IMR-90 (cell line): ENCODE measurements around the gene IL12A. TPM values are rescaled to one million over a fixed set of nuclear protein-coding genes. Genes with fewer than 3 reads are reported as not detected.

Experiments
- ATAC-seq: fragments of 200-7000 bp; cut with Tn5 transposase; 2 replicates; pipeline ENCODE4 v1.9.1; 2020; ENCODE audit warnings: low read depth, mild to moderate bottlenecking, moderate library complexity
- BruUV-seq: library from RNA; stranded (reverse); fragments of 400-500 nt; replicated peaks from 2 replicates; lab custom pipeline; 2021; lab: Mats Ljungman, UMichigan
- CTCF ChIA-PET: fragments of 300-600 bp; formaldehyde crosslinking; extraction: SDS; loops from one replicate; lab custom pipeline; 2021; ENCODE audit warnings: antibody characterized with exemption; lab: Yijun Ruan, JAX
- POLR2A ChIA-PET: fragments of 300-600 bp; sonication (Branson Sonifier 250); formaldehyde crosslinking; loops from one replicate; lab custom pipeline; 2022; ENCODE audit warnings: antibody characterized with exemption; ENCODE audit not compliant: unreplicated experiment; lab: Charles Lee
- DNase-seq: peaks from one replicate; pipeline ENCODE4 v3.0.0; 2013
- H2AFZ ChIP-seq: replicated peaks from 2 replicates; pipeline ENCODE3; 2013; ENCODE audit warnings: low read length, mild to moderate bottlenecking; ENCODE audit not compliant: poor library complexity
- H2AK5ac ChIP-seq: 2 replicates; pipeline ENCODE4 v1.6.1; 2013; ENCODE audit warnings: low read depth, low read length, inconsistent platforms
- H2AK9ac ChIP-seq: replicated peaks from 2 replicates; pipeline ENCODE3; 2013; ENCODE audit warnings: mild to moderate bottlenecking, low read depth, low read length, moderate library complexity; ENCODE audit not compliant: poor library complexity
- H2BK120ac ChIP-seq: 2 replicates; pipeline ENCODE4 v1.6.1; 2013; ENCODE audit warnings: low read depth, low read length, inconsistent platforms
- H2BK15ac ChIP-seq: 3 replicates; pipeline ENCODE4 v1.6.1; 2013; ENCODE audit warnings: low read depth, low read length, inconsistent platforms
- H2BK20ac ChIP-seq: 2 replicates; pipeline ENCODE4 v1.6.1; 2013; ENCODE audit warnings: low read depth, mild to moderate bottlenecking, inconsistent platforms, low read length, moderate library complexity
- H2BK5ac ChIP-seq: 2 replicates; pipeline ENCODE4 v1.6.1; 2013; ENCODE audit warnings: mild to moderate bottlenecking, low read depth, low read length, inconsistent platforms; ENCODE audit not compliant: poor library complexity, severe bottlenecking
- H3K14ac ChIP-seq: replicated peaks from 2 replicates; pipeline ENCODE4 v1.6.1; 2013; ENCODE audit warnings: low read depth, low read length, inconsistent platforms
- H3K18ac ChIP-seq: 2 replicates; pipeline ENCODE4 v1.6.1; 2013; ENCODE audit warnings: low read depth, low read length, control low read depth
- H3K23ac ChIP-seq: 2 replicates; pipeline ENCODE4 v1.6.1; 2013; ENCODE audit warnings: low read depth, low read length, inconsistent platforms
- H3K27ac ChIP-seq: 2 replicates; pipeline ENCODE4 v1.5.1; 2013; ENCODE audit warnings: mild to moderate bottlenecking, control low read depth, low read length; ENCODE audit not compliant: insufficient read depth
- H3K27me3 ChIP-seq: 2 replicates; pipeline ENCODE4 v1.6.1; 2013; ENCODE audit warnings: low read length; ENCODE audit not compliant: control insufficient read depth, insufficient read depth
- H3K36me3 ChIP-seq: 2 replicates; pipeline ENCODE4 v1.6.1; 2013; ENCODE audit warnings: low read length, mixed read lengths; ENCODE audit not compliant: control insufficient read depth, insufficient read depth
- H3K4ac ChIP-seq: 2 replicates; pipeline ENCODE4 v1.6.1; 2013; ENCODE audit warnings: low read depth, low read length, inconsistent platforms
- H3K4me1 ChIP-seq: 2 replicates; pipeline ENCODE4 v1.6.1; 2013; ENCODE audit warnings: low read length, mixed read lengths; ENCODE audit not compliant: control insufficient read depth, insufficient read depth
- H3K4me2 ChIP-seq: 2 replicates; pipeline ENCODE4 v1.6.1; 2013; ENCODE audit warnings: low read depth, mild to moderate bottlenecking, control low read depth, low read length, moderate library complexity
- H3K4me3 ChIP-seq: 2 replicates; pipeline ENCODE4 v1.5.1; 2013; ENCODE audit warnings: low read depth, mild to moderate bottlenecking, control low read depth, low read length, moderate library complexity; ENCODE audit not compliant: insufficient read depth
- H3K56ac ChIP-seq: 2 replicates; pipeline ENCODE4 v1.6.1; 2013; ENCODE audit warnings: low read length, inconsistent platforms; ENCODE audit not compliant: insufficient read depth; ENCODE audit errors: extremely low read depth
- H3K79me1 ChIP-seq, 2 experiments: 2 replicates each; pipeline ENCODE4 v1.6.1; 2013; ENCODE audit warnings: low read length in 2 of 2, inconsistent platforms in 1 of 2, low read depth in 1 of 2
- H3K9ac ChIP-seq: 2 replicates; pipeline ENCODE4 v1.6.1; 2013; ENCODE audit warnings: low read depth, low read length, control low read depth
- H3K9me1 ChIP-seq: 2 replicates; pipeline ENCODE4 v1.6.1; 2013; ENCODE audit warnings: low read length, inconsistent platforms; ENCODE audit not compliant: insufficient read depth
- H3K9me3 ChIP-seq: 2 replicates; pipeline ENCODE4 v1.6.1; 2013; ENCODE audit warnings: low read length; ENCODE audit not compliant: control insufficient read depth, insufficient read depth
- H4K20me1 ChIP-seq: 2 replicates; pipeline ENCODE4 v1.6.1; 2013; ENCODE audit warnings: low read length, inconsistent platforms; ENCODE audit not compliant: insufficient read depth
- H4K5ac ChIP-seq: 2 replicates; pipeline ENCODE4 v1.6.1; 2013; ENCODE audit warnings: mild to moderate bottlenecking, low read depth, low read length, control low read depth
- H4K8ac ChIP-seq, 2 experiments: 2 replicates each; pipeline ENCODE4 v1.6.1; 2013; ENCODE audit warnings: low read depth in 2 of 2, low read length in 2 of 2, control low read depth in 1 of 2, inconsistent platforms in 1 of 2
- H4K91ac ChIP-seq: 2 replicates; pipeline ENCODE4 v1.6.1; 2013; ENCODE audit warnings: low read depth, low read length, inconsistent platforms; ENCODE audit not compliant: insufficient read depth
- FOS ChIP-seq: fragments of 150-350 bp; IDR thresholded peaks from 2 replicates; pipeline ENCODE4 v1.6.1; 2016; ENCODE audit warnings: low read depth, low read length
- WGBS, 2 experiments: methylation state at CpG; one replicate each; pipeline versions ENCODE4 v1.1.5 to v1.1.7; 2013; ENCODE audit warnings: missing lambda C conversion rate in 2 of 2; ENCODE audit not compliant: insufficient read length in 1 of 2; ENCODE audit errors: extremely low coverage in 2 of 2; 5-methylcytosine and 5-hydroxymethylcytosine counted together
- dilution Hi-C: fragments of 300-500 bp; cut with HindIII; formaldehyde crosslinking; loops from one replicate; pipeline ENCODE4 v1.14.3; 2018; ENCODE audit warnings: low sequenced_read_pairs; ENCODE audit not compliant: unreplicated experiment
- in situ Hi-C: fragments of 300-500 bp; cut with MboI; formaldehyde crosslinking; loops from 3 replicates; pipeline ENCODE4 v1.14.3; 2019; ENCODE audit warnings: low sequenced_read_pairs, inconsistent platforms, mixed read lengths
- intact Hi-C: fragments of 100-400 bp; cut with micrococcal nuclease; formaldehyde crosslinking; loops from 2 replicates; pipeline ENCODE4 v1.10.0; 2022
- polyA plus RNA-seq, 3 experiments: library from polyadenylated mRNA; depleted of rRNA; stranded (reverse); fragments of >200 nt; gene quantifications; 2 replicates each; pipeline ENCODE4 v1.2.3, GENCODE V29; 2012; ENCODE audit warnings: low replicate concordance in 1 of 3
- total RNA-seq: library from RNA; depleted of rRNA; stranded (reverse); fragments of >200 nt; gene quantifications from 2 replicates; pipeline ENCODE4 v1.2.3, GENCODE V29; 2012

IL12A gene
- total and polyA plus RNA-seq, 2 of the 4 experiments (the other 2 are of a cell fraction), result 0.90 to 2.9 TPM

GRCh38 chr3:159978353-159978752 is 10.3 kb upstream of the IL12A start:
- Histone ChIP-seq H2BK20ac (no peak overlapping the region), H3K23ac (no peak overlapping the region; the same call in 1 of the 2 replicates), H3K18ac (no peak overlapping the region), H3K4me2 (no peak overlapping the region), H2BK5ac (no peak overlapping the region), H3K56ac (no peak overlapping the region), H3K27me3 (no peaks in the 10 kb centered on the region), H2BK15ac (no peak overlapping the region), H4K8ac (no peak overlapping the region), H2AFZ (no peak overlapping the region), H3K4ac (no peak overlapping the region), H3K4me1 (0 out of 2 replicates have a peak, but pooled peaks cover 1% of the 10 kb centered on the region), H2AK5ac (no peak overlapping the region), H4K91ac (no peak overlapping the region), H3K9me1 (no peaks in the 10 kb centered on the region), H3K27ac (no peak overlapping the region), H3K9me3 (no peaks in the 10 kb centered on the region), H3K79me1 (no peaks in the 10 kb centered on the region), H3K36me3 (no peaks in the 10 kb centered on the region), H2BK120ac (no peak overlapping the region), H3K4me3 (no peak overlapping the region), H3K9ac (no peak overlapping the region), H4K20me1 (no peaks in the 10 kb centered on the region), H4K5ac (no peak overlapping the region), H3K14ac (no peak overlapping the region), H2AK9ac (no peak overlapping the region)
- no CpG with 5 or more reads among the region's 3 CpGs for WGBS, 2 experiments
- ChIA-PET POLR2A (no interaction called here), CTCF (interaction anchor here (1.7 kb wide), 1 partner anchor 10 kb away, joined by 7 read pairs; the partner anchor contains the start of gene IL12A)
- TF ChIP-seq FOS, result no peak
- ATAC-seq (no peak), DNase-seq (no peak)
- dilution Hi-C loops, result no loop called here
- in situ Hi-C loops, result no loop called here
- BruUV-seq, result no TSS peak
- intact Hi-C loops, result no loop called here
